NCI-H1694 (cell line): ENCODE data around the gene KCNMB2.
"Not testable (repeated sequence)": the region's sequence is repeated elsewhere in the genome, so short reads cannot be mapped to it uniquely, and the experiment has no call there.

Experiments
- DNase-seq: peaks from one replicate; lab custom pipeline; 2025; lab: John Stamatoyannopoulos, UW

Gene KCNMB2

GRCh38 chr3:178536211-178537079 lies at the start of gene KCNMB2:
Gene KCNMB2 (plus strand): TSS chr3:178536436.
- peak; percentile 62 for DNase-seq

DNA sequence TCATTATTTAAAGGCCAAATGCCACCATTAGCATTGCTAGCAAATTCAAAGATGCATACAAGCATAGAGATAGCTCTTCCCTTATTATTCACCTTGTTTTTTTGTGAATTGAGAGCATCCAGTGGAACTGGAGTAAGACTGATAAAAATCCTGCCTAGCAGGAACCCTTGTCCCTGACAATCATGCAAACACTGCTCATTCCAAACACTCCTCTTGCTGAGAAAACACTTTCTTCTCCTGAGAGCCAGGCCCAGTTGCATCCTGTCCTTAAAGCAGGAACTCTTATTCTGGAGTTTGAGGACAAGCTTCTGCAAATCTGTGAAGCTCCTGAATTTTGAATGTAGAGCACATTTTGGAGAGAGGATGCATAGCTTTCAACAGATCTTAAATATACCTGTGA lies 49.3 kb upstream of the KCNMB2 start:
- DNase-seq = no peak

GRCh38 chr3:178487752-178488151 lies 48.5 kb upstream of the KCNMB2 start:
- no peak for DNase-seq

- no peak for DNase-seq
Observed at GRCh38 chr3:178491751-178492150, 44.5 kb upstream of the KCNMB2 start.

GRCh38 chr3:178492491-178492890 lies 43.7 kb upstream of the KCNMB2 start:
- DNase-seq = no peak

DNA sequence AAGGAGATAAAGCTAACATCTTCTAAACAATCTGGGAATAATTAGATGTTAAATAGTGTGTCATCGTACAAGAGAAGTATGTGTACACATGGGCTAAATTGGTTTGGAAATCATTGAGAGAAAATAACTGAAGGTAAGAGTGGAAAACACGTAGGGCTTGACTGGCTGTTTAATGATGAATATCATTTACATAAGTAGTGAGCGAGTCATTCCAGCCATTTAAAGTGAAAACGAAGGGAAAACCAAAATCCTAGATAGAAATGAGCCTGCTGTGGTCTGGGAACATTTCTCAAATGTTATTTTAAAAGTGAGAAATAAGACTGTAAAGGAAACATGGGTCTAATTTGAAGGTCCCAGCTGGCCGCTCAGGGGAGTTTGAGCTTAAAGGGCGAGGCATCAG lies 41.9 kb upstream of the KCNMB2 start:
- no peak for DNase-seq

DNA sequence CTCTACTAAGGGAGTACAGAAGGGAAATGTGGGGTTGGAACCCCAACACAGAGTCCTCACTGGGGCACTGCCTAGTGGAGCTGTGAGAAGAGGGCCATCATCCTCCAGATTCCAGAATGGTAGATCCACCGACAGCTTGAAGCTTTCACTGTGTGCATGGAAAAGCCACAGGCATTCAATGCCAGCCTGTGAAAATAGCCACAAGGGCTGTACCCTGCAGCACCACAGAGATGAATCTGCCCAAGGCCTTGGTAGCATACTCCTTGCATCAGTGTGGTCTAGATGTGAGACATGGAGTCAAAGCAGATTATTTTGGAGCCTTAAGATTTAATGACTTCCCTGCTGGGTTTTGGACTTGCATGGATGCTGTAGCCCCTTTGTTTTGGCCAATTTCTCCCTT lies 39.3 kb upstream of the KCNMB2 start:
- DNase-seq = no peak

GRCh38 chr3:178498871-178499270 lies 37.4 kb upstream of the KCNMB2 start:
- no peak for DNase-seq

DNA sequence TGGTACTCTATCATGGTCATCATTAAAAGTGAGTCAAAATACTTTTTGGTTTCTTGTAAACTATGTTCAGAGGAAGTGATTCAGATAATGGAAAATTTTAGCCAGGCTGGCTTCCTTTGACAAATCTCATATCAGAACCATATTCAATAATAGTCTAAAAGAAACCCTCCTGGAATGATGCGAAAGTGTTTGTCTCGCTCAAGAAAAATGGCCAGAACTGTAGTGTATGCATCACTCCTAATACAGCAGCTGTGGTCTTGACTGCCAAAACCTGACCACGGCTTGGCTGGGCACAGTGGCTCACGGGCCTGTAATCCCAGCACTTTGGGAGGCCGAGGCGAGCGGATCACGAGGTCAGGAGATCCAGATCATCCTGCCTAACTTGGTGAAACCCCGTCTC lies 35.6 kb upstream of the KCNMB2 start:
- no peak for DNase-seq

DNA sequence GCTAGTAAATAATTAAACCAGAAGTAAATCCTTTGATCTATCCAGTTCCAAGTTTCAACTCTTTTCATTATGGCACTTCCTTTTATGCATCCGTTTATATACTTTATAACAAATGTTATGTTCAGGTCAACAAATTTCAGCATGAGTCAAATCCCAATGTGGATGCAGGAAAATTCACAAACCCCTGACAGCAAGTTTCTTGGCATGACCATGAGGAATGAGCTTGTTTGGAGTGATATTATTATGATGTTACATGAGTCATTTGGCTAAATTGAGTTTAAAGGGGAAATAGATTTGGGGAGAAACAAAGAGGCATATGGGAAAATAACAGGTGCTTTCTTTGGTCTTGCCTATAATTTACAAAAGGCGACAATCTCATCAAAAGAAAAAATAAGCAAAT lies 32.1 kb upstream of the KCNMB2 start:
- DNase-seq = no peak

GRCh38 chr3:178505832-178506231 lies 30.4 kb upstream of the KCNMB2 start:
- no peak for DNase-seq

- no peak for DNase-seq
Observed at GRCh38 chr3:178507507-178508442, 28.5 kb upstream of the KCNMB2 start.

GRCh38 chr3:178508443-178508825 lies 27.8 kb upstream of the KCNMB2 start:
- no peak for DNase-seq

- no peak for DNase-seq
Observed at GRCh38 chr3:178510496-178510895, 25.7 kb upstream of the KCNMB2 start.

DNA sequence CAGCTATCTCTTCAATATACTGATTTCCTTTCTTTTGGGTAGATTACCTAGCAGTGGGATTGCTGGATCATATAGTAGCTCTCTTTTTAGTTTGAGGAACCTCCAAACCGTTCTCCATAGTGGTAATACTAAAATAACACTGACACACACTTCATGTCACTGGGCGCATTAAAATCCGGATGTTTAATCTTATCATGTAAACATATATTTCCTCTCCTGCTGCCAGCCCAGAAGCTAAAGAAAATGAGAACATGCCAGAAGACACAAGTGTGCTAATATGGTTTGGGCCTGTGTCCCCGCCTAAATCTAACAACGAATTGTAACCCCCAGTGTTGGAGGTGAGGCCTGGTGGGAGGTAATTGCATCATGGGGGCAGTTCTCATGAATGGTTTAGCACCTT lies 23.6 kb upstream of the KCNMB2 start:
- no peak for DNase-seq

DNA sequence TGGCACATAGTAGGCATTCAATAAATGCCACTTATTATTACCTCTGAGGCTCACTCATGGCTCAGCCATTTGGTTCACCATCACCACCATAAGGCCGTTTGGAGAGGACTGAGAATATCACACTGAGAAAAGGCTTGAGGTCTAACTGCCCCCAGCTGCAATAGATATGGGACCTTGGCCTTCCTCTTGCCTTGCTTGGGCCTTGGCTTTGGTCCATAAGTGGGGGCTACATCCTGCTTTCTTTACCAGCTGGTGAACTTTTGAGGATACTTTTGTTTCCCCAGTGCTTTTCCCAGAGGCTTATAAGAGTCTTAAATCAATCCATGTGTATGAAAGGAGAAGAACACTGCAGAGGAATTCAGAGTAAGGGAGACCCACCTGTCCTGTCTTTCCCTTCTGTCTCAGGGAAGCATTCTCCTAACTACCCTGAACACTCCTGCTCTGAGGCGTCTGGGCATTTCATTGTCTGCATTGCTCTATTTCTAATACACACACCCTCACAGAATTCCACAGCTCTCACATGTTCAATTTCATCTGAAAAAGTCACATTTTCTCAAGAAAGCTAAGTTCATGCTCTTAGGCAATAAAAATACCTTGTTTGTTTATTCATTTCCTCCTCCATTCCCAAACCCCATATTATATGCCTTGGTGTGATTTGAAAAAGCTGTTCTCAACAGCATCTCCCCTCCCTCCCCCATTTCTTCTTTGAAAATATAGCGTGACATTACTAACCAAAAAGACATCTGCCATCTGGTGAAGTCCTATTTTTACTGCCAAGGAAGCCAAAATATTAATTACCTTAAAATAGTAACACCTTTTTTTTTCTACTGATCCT lies 22.5 kb upstream of the KCNMB2 start:
- DNase-seq = peak; percentile 72

DNA sequence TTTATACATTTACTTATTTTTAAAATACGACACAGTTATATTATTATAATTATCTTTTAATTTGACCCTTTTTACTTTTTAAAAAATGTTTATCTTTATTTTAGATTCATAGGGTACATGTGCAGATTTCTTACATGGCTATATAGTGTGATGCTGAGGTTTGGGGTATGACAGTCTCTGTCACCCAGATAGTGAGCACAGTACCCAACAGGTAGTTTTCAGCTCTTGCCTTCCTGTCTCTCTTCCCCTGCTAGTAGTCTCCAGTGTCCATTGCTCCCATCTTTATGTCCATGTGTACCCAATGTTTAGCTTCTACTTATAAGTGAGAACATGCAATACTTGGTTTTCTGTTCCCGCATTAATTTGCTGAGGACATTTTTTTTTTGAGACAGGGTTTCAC lies 21.8 kb upstream of the KCNMB2 start:
- no peak for DNase-seq

DNA sequence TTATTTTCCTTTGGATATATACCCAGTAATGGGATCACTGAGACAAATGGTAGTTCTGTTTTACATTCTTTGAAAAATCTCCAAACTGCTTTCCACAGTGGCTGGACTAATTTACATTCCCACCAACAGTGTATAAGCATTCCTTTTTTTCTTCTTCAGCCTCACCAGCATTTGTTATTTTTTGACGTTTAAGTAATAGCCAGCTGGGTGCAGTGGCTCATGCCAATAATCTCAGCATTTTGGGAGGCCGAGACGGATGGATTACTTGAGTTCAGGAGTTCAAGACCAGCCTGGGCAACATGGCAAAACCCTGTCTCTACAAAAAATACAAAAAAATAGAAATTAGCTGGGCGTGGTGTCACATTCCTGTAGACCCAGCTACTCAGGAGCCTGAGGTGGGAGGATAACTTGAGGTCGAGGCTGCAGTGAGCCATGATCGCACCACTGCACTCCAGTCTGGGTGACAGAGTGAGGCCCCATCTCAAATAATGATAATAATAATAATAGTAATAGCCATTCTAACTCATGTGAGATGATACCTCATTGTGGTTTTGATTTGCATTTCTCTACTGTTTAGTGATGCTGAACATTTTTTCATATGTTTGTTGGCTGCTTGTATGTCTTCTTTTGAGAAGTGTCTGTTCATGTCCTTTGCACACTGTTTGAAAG lies 21.0 kb upstream of the KCNMB2 start:
- not testable (repeated sequence) for DNase-seq

GRCh38 chr3:178517665-178518334 lies 18.4 kb upstream of the KCNMB2 start:
- DNase-seq = no peak

DNA sequence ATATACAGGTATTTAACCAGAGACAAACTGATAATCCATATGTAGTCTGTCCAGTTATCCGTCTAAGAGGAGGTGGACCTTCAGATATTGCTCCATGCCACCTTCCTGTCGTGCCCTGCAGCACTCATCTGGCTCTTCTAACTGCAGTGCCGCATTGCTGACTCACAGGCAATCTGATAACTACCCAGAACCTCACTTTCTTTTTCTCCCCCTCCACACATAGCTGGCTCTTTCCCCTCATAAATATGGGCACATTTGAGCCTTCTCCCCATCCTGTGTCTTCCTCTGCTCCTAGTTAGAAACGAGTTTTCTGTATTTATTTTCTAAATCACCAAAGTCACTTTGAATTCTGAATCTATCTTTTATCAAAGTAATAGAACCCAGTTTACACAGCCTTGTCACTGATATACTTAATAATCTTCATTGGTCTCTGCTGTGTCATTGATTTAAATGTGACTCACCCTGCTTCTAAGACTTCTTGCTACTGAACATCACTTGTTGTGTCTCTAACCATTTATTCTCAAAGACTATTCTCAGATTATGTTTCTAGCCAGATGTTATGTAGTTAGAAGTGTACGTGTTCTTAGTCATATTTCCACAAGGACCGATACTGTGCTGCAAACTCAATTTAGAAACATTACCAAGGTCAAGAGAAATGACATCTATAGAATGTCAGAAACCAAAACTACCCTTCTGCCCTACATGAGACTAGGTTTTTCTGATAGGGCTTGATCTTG lies 17.4 kb upstream of the KCNMB2 start:
- DNase-seq = no peak
